ENCODE data around the gene MPP3. TPM values are rescaled to one million over a fixed set of nuclear protein-coding genes. Genes with fewer than 3 reads are reported as not detected.

Gene MPP3
- total RNA-seq, 1 experiment from 2014 or later, result 13.4 TPM

DNA sequence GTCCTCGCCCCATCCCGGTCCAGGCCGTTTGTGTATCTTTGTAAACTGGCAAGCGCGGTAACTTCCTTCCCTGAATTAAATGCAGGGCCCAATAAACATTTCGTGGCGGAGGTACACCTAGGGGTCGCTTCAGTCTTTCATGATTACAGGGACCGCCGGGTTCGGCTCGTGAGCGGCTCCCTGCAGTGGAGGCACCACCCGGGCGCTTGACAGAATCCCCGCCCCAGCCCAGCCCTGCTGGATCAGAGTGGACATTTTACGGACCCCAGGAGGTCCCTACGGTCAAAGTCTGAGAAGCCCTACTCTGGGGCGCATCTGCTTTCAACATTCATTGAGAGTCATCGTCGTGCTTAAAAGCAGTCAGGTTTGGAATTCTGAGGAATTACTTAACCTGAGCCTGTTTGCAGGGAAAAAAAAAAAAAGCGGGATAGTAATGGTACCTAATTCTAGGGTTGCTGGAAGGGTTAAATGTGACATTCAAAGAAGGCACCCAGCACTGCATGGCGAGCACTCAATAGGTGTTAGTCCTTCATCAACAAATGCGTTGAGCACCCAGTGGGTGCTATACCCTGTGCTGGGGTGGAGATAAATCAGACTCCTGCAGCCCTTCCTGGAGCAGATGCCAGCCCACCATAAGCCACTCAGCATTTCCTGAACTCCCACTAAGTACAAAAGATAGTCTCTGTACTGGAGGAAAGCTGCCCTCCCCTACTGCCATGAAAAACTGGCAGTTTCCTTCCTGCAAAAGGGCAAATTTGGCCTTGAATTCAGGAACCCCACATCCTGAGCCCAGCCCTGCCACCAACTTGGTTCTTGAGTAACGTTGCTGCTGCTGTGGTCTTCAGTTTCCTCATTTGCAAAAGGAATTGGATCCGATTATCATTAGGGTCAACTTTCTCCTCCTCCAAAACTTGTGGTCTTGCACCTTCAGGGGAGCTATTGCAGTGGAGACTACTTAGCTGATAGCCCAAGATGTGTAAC is 53.5 kb downstream of the MPP3 start:
- DNase-seq (ENCODE audit: extremely low read depth, low read depth), result no peak

DNA sequence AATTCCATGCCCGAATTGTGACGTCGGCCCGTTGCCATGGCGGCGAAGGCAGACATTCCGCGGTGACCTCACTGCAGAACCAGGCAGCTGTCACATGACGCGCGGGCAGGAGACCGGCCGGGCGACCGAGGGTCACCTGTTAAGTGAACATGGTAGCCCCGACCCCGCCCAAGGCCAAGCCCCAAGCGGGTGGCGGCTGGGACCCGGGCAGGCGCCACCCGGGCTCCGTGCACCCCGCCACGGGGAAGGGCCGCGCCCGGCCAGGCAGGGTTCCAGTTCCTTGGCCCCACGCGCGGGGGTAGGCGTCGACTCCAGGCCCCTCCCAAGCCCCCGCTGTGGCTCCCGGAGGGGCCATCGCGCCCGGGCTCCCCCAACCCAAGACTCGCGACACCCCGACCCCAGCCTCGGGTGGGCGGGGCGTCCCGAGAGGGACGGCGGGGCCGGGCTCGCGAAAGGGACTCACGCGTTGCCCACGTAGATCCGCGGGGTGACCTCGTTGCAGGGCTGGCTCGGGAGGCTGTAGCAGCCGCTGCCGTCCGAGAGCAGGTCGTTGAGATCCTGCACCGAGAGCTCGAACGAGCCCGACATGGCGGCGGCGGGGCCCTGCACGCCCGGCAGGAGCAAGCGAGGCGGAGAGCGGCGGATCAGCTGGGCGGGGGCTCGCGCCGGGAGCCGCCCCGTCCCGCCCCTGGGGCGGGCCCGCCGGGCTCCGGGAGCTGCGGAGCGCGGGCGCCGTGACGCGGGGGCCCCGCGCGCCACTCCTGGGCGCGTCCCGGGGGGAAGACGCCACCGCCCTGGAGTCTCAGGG is 54.4 kb downstream of the MPP3 start, which contains the start of gene DUSP3:
Gene DUSP3, minus strand, starts transcription at position 641 of the 808 bp plus-strand sequence. Its CDS starts 53 bp downstream, at position 588.
- DNase-seq (ENCODE audit: extremely low read depth, low read depth), result peak; percentile 84

DNA sequence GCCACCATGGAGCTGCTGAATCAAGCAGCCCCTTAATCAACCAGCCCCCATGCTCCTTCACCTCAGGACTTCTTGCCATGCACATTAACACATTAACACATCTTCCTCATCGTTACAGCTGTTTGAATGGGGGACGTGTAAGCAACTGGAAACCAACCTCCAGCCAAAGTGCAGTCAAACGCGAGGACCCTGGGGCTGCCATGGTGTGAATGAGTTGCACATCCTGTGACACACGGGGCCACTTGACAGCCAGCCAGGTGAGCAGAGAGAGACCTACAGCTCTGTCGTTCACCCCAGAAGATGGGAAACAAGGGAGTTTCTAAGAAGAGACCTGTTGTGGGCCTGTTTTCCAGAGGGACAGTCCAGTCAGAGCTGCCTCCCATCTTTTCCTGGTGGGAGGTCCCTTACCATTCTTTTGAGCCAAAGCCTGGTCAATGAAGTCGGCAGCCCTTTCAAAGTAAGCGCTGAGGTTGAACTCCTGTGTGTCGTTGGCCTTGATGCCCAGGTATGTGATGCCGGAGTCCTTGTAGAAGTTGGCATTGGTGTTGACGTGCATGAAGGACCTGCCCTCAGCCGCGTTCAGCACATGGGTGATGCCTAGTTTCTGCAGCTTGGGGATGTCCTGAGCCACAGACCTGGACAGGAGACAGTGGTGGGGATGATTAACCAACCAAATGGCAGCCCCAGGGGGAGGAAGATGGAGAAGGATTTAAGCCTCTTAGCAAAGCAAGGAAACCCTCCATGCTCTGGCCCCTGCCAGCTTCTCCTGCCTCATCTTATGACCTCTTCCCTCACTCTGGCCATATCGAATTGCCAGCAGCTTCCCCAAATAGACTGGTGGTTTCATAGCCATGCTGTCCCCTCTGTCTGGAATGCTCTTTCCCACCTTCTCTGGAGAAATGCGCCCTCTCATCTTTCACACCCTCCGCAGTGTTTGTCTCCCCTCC is 58.4 kb downstream of the MPP3 start:
- no peak for DNase-seq (ENCODE audit: extremely low read depth, low read depth)

DNA sequence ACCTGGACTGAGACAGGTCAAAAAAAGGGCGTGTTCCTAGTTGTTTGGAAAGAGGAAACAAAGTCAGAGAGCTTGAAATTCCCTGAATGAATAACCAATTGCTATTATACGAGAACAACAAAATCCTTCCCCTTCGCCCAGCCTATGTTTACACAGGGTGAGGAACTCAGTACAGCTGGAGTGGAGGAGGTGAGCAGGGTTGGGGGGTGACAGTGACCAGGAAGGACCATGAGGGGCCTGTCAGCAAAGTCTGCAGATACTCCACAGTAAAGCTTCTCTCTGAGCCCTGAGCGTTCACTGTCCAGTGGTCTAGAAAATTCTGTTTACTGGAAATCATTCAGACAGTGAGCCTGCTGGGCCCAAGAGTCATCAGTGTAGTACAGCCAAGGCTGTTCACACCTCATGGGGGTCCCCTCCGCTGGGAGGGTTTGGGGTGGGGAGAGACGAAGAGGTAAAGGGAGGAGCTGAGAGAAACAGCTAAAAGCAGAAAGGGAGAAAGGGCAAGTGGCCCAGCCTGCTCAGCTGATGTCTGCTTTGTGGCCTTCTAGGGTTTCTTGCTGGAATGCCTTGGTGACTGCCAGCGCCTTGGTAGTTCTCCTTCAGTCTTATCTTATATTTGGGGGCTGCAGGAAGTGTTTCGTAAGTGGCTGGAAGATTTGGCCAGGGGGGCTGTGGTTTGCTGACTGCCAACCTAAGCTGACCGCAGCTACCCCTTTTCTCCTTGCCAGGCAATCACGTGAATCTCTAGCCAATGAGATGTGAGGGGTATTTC is 59.9 kb downstream of the MPP3 start:
- no peak for DNase-seq (ENCODE audit: extremely low read depth, low read depth)

DNA sequence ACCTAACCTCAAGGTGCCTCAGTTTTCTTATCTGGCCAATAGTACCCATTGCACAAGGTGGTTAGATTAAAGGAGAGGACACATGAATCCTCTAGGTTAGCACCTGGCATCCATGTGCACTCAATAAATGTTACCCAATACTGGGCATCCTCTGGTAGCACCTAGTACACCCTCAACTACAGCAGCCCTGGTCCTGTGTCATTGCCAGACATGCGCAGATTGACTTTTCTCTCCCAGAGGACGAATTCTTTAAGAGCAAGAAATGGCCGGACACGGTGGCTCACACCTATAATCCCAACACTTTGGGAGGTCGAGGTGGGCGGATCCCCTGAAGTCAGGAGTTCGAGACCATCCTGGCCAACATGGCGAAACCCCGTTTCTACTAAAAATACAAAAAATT is 61.5 kb downstream of the MPP3 start:
- no peak for DNase-seq (ENCODE audit: extremely low read depth, low read depth)

DNA sequence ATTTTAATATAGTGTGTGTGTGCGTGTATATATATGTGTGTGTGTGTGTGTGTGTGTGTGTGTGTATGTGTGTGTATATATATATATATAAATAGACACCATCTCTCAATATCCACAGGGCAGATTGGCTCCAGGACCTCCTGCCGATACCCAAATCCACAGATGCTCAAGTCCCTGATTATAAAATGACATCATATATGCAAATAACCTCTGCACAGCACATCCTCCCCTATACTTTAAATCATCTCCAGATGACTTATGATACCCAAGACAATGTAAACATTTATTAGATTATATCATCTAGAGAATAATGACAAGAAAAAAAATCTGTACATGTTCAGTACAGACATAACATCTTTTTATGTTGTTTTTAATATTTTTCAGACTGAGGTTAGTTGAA is 62.0 kb downstream of the MPP3 start:
- DNase-seq (ENCODE audit: extremely low read depth, low read depth), result no peak

DNA sequence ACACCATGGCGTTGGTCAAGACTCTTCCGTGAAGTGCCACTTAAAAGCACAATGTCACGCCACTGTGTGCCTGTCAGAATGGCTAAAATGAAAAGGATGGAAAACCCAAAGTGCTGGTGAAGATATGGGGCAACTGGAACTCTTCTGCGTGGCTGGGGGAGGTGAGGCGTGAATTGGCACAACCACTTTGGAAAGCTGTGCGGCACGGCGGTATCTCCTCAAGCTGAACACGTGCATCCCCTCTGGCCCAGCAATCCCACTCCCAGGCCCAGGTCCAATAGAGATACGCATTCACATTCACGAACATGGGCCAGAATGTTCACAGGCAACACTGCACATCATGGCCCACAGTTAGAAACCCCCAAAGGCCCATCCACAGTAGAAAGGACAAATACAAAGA is 63.1 kb downstream of the MPP3 start:
- no peak for DNase-seq (ENCODE audit: extremely low read depth, low read depth)

DNA sequence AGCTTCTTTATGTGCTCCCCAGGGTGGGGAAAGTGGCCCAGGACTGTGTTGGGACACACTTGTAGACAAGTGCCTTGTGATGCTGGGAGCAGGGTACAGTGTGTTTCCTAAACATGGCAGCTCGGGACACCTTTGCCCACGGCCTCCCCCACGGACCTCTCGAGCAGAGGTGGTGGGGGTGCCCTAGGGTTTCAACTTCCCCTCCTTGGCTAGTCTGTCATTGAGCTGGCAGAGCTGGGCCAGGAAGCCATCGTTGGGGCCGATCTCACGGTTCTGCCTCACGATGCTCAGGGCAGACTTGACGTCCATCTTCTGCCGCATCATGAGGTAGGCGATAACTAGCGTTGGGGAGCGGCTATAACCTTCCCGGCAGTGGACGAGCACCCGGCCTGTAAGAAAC is 63.5 kb downstream of the MPP3 start:
- DNase-seq (ENCODE audit: extremely low read depth, low read depth), result no peak

DNA sequence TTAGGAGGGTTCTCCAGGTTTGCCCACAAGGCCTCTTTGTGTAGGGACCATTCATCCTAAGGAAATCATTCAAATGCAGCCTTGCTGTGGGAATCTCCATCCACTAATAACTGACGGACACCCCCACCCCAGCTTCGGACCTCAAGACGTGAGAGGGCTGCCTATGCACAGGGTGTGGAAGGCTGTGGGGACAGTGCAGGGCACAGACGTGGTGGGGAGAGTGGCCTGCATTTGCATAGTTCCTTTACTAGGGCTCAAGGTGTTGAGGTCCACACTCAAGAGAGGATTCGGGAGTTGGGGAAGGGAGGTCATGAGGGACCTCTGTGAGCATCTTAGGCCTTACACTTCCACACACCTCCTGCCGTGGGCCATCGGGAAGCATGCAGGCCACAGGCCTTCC is 64.0 kb downstream of the MPP3 start:
- no peak for DNase-seq (ENCODE audit: extremely low read depth, low read depth)

DNA sequence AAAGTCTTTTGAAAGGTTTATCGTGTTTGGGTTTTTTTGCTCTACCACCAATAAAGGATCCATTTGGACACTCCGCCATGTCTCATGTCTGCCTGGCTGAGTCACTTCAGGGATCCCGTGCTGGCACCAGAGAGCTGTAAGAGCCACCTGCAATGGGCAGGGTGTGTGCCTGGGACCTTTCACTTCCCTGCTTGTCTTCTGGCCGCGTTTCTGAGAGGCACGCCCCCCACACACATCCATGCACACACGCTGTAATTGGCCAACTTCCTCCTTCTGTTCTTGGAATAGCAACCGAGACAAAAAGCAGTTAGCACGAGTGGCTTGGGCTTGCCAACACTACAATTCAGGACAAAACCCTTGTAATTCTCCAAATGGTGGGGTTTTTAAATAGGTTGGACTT is 64.6 kb downstream of the MPP3 start:
- DNase-seq (ENCODE audit: extremely low read depth, low read depth), result no peak

DNA sequence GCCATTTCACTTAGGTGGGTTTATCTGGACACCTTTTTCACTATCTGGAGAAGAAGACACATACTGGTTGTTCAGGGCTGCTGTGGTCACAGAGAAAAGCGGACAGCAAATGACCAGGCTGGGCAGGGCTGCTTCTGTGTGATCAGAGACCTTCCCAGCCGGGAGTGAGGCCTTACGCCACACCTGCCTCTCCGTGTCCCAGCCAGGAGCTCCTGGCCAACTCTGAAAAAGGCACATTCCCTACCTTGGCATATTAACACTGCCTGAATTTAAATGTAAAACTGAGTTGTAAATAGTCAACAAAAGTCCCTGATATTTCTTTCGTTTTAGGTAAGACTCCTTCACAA is 65.3 kb downstream of the MPP3 start:
- DNase-seq (ENCODE audit: extremely low read depth, low read depth), result no peak

DNA sequence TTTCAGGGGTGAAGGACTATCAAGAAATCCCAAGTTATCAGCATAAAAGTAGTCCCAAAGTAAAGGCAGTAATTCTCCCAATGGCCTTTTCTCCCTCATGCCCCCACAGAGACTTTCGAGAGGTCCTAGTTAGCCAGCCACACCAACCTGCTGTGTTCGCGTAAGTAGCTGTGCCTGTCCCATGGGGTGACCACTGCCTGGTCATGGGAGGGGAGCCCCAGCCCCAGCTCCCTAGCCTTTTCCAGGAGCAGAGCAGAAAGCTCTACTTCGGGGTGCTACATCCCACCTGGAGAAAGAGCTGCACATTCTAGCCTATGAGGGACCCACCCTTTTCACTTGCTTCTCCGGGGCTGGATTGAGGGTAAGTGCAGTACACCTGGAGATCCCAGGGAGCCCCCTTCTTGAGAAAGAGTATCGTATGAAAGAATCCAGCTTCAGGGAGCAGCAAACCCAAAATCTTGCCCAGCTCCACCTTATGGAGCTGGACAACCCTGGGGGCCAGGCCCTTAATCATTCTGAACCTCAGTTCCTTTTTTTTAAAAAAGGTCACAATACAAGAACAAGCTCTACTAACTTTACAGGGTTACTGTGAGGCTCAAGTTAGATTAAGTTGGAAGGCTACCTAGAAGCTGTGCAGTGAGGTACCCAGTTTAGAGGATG is 65.8 kb downstream of the MPP3 start:
- no peak for DNase-seq (ENCODE audit: extremely low read depth, low read depth)

DNA sequence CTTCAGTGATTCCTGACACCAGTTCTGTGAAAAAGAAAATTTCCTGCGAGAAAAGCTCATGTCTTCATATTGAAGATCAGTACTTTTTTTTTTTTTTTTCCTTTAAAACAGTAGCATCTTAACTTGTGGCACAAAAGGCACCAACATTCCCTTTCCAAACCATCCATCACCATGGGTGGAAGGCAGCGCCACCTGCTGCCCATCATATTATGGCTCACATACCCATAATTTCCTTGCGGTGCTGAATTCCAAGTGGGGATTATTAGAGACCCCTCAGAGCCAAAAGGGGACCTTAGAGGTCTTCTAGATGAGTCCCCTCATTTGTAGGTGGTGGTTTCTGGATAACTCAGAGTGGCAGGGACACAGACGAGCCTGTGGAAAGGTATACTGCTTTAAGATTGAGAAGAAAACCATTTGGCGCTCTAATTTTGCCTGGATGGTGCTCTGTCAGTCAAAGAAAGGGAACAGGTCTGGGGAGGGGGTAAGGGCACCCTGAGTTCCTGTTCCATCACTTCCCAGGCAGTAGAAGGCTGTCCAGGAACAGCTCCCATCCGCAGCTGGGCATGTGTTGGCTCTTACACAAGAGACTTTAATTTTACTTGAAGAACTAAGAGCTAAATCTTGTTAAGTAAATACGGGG is 66.4 kb downstream of the MPP3 start:
- DNase-seq (ENCODE audit: extremely low read depth, low read depth), result peak; percentile 48

DNA sequence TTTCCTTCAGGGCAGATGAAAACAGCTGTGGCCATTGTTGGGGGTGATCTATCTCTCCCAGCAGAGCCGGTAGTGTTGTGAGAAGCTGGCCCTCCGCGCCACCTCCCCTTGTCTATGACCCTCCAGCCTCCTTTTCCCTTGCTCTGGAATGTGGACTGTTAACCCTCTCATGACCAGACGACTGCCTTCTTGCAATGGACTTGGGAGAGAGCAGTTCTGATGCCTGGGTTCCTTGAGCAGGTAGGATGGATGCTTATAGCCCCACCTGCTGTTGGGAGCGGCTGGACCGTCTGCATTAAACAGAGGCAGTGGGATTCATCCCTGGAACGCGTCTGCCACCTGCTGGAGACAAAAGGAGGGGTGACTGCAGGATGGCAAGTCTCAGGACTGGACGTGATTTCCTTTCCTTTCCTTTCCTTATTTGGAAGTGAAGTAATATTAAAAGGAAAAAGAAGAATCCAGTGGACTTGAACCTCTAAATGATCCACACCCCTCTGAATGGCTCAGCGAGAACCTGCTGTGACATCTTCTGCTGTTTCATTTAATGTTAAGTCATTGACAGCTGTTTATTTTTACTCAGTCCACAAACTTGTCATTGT is 72.6 kb downstream of the MPP3 start:
- DNase-seq (ENCODE audit: extremely low read depth, low read depth), result peak; percentile 94

DNA sequence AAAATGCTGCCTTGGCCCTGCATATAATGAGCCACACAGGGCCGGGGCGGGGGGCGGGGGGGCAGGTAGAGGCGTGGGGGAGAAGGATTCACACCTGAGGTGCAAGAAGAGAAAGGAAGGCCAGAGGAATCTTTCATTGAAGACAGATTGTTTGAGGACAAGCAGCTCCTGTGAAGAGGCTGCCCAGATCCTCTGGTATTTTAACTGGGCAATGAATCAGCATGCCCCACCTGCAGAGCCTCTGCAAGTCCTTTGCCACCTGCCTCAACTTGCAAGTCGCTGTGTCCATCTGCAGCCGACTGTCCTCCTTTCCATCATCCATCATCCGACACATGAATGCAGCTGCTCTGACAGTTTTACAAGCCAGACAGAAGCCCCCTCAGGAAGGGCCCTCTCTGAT is 73.1 kb downstream of the MPP3 start:
- no peak for DNase-seq (ENCODE audit: extremely low read depth, low read depth)

DNA sequence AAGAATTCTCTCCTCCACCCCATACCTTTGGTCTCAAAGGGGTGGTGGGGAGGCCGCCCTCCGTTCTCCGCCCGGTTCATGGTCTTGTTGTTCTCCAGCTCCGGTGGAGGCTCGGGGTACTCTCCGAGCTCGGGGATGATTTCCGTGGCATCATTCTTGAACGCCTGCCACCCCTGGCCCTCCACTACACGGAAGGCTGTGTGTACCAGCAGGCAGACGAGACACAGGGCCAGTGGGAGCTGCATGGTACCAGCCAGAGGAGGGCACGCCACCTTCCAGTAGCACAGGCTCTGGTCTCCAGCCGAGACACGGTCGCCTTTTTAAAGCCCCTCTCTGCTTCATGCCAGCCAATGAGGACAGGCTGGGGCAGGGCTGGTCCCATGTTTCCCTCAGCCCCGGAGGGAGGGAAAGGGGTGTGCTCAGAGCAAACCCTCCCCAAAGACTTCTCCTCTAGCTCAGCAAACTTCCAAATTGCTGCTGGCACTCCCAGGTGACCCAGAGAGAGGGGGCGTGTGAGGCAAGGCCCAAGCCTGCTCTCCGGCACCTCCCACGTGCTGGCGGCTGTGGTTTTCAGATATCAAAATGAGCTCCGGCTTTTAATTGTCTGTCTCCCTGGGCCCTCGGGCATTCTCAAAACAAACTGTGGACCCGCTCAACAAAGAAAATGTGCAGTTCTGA is 74.3 kb downstream of the MPP3 start, which contains the start of gene SOST:
Gene SOST, minus strand, starts transcription at position 295 of the 678 bp plus-strand sequence. Its CDS starts 50 bp downstream, at position 245.
- no peak for DNase-seq (ENCODE audit: extremely low read depth, low read depth)

DNA sequence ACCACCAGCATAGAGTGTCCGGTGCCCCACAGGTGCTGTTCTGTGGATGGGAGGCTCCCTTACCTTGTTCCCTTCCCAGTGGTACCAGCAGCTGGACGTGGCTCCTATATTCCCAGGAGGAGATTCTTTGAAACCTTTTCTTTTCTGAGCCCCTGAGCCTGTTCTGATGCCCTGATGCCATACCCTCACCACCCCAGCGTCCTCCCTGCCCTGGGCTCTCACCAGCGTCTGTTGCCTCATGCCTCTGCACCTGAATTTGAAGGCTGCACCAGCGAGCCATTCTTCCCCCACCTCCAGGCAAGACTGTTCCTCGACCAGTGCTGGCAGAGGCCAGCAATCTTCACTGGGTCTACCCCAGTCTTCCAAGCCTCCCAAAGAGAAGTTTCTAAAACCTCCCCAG is 74.9 kb downstream of the MPP3 start:
- DNase-seq (ENCODE audit: extremely low read depth, low read depth), result no peak
